ENCODE results near the gene TAOK3.

GRCh38 chr12:118397708-118398440 is 25.2 kb upstream of the TAOK3 start:
- TF ChIP-seq CTCF (IDR thresholded peaks at IDR 0.05; ENCODE audit: insufficient read depth, low read length, poor library complexity, severe bottlenecking) (no peak), EZH2phosphoT487 (conservative IDR thresholded peaks at IDR 0.05; ENCODE audit: low read length) (no peak)

All from SU-DHL-6 (cell line).